GM18508 (cell line): ENCODE data around the gene RXRB.

ENCODE experiments used
- ATAC-seq: cut with Tn5 transposase; IDR thresholded peaks from one replicate; pipeline ENCODE4 v1.9.1; 2021; ENCODE audit warnings: moderate number of reproducible peaks; ENCODE audit not compliant: insufficient read depth, unreplicated experiment

The RXRB gene

GRCh38 chr6:33178755-33179475, 21.6 kb downstream of the RXRB start:
- ATAC-seq, result no peak

- no peak for ATAC-seq
Measured at GRCh38 chr6:33177552-33178446, 22.7 kb downstream of the RXRB start.

DNA sequence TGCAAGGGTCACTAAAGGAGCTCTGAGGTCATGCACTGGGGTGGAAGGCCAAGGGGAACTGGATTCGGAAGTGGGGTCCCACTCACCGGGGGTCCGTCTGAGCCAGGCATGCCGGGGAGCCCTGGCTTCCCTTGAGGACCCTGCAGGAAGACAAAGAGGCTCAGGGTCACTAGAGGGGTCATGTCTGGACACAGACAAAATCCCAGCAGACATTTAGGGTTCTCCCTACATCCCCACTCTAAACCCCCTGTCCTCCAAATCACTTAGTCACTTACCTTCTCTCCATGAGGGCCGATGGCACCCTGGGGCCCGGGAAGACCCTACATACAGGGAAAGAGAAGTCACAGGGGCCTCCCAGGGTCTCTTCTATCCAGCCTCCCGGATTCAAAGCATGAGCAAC, 23.6 kb downstream of the RXRB start:
- ATAC-seq, result no peak

DNA sequence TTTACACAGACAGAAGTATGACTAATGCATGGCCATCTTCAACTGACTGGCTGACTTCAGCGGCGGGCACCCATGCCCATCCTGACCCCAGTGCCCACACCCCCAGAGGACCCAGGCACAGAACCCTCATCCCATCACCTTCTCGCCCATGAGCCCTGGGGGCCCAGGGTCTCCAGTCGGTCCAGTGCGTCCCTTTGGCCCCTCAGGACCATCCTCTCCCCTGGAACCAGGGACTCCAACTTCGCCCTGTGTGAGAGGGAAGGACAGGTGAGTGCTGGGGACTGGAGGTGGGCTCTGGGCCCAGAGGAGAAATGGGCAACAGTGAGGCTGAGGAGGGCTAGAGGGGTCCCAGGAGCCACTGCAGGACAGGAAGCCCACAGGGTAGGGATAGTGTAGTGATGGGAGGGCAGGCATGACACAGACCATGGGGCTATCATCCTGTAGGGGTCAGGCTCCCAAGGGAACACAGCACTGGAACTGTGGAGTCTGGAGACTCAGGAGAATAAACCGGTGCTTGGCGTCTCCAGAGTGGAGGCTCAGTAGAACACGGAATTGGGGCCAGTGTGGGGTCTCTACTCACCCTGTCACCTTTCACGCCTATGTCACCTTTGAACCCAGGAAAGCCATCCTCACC, 24.9 kb downstream of the RXRB start:
- ATAC-seq, result no peak

- ATAC-seq, result no peak
Measured at GRCh38 chr6:33174784-33175183, 25.7 kb downstream of the RXRB start.

DNA sequence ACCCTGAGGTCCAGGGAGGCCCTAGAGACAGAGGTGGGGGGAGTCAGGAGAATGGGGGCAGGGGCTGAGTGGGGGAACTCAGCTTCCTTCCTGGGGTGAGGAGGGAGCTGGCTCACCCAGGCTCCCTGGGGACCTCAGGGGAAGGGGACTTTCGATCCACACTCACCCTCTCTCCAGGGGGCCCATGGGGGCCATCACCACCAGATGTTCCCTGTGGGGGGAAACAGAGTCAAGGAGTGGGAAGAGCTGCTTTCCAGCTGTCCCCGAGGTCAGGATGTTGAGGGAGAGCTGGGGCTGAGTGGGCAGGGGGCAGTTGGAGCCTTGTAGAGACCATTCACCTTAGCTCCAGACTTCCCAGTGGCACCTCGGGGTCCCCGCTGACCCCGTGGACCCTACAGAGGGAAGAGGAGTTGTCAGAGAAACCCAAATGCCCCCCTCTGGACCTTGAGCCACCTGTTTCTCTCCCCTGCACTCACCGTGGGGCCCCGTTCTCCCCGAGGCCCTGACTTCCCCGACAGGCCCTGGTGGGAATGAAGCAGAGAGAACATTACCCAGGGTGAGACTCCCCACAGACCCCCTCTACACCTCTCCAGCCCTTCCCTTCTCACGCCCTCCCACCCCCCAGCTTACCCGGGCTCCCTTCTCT, 26.8 kb downstream of the RXRB start:
- no peak for ATAC-seq

GRCh38 chr6:33172688-33173534, 27.6 kb downstream of the RXRB start:
- no peak for ATAC-seq

- no peak for ATAC-seq
Measured at GRCh38 chr6:33171880-33172687, 28.4 kb downstream of the RXRB start.

DNA sequence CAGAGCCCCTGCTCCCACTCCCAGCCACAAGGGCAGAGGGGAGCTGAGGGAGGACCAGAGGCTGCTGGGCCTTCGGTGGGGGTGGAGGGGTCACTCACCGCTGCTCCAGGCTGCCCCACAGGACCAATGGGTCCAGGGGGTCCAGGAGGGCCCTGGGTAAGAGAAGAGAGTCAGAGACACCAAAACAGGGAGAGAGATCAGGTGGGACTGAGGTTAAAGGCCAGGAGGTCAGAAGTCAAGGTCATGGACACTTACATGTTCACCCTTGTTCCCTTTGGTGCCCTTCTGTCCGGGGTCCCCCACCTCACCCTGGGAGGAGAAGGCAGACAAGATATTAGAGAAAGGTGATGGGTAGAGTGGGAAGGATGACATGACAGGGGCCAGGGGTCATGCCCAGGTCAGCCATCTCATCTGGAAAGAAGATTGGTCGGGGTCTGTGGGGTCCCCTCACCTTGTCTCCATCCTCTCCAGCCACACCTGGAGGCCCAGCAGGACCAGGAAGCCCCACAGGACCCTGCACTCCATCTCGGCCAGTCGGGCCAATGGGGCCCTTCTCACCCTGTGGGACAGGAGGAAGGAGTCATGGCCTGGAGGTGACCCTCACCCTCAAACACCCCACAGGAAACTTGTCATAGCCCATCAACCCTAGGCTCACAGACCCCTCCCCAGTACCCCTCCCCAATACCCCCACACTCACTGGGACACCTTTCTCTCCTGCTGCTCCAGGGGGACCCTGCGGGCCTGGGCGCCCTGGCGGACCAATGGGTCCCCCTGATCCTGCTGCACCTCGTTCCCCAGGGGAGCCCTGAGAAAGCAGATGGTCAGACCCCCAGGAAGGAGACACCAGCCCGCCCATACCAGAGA, 29.2 kb downstream of the RXRB start:
- no peak for ATAC-seq

DNA sequence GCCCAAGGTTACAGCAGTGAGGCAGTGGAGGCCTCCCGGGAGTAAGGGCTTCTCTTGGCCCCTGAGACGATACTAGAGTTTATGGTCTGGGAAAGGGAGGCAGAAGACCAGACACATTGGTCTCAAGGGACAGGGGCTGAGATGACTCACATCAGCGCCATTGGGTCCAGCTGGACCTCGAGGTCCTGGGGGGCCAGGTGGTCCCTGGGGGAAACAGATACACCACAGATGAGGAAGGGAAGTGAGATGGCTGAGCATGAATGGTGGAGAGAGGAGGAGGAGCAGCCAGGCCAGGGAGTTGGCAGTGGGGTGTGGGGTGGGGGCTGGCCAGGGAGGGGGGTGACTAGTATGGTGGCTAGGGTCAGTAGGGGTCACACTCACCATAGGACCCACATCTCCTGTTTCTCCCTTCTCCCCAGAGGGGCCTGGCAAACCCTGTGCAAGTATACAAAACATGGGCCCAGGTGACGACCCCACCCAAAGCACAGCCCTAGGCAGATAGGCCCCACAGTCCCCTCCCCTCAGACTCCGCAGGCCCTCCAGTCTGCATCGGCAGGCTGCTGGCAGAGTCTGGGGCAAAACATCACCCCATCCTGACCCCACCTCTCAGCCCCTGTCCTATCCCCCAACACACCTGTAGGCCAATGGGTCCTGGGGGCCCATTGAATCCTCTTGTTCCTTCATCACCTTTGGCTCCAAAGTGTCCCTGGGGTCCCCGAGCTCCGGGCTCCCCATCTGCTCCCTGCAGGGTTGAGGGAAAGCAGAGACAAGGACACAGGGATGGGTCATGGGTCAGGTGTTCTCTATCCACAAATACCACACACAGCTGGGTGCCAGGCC, 30.1 kb downstream of the RXRB start:
- ATAC-seq, result no peak

DNA sequence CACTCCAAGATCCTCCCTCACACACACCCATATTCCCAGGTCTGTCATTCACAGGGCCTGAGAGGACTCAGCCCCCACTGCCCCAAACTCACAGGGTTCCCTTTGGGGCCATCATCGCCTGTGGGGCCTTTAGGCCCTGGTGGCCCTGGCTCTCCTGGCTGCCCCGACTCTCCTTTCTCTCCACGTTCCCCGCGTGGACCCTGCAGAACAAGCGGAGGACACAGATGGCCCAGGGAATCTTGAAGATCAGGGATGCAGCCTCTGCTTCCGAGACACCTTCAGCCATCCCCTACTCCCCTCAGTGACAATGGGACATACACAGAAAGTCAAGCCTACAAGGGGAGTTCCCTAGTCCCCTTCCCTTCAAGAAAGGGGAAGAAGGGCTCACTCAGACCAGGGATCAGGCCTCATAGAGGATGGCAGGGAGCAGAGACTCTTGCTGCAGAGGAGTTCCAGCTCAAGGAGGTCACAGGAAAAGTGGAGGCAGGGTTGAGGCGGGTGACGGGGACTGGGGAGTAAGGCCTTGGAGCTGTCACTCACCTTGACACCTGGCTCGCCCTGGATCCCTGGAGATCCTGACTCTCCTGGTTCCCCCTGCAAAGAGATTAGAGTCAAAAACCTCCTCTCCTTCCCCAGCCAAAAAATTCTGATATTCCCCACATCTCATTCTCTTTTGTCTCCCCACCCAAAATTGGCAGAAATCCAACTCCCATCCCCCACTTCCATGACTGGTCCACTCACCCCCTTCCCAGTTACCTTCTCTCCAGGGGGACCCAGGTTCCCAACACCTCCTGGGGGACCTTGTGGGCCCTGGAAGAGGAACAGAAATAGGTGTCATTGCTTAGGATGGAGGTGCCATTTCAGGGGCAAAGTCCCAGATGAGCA, 30.9 kb downstream of the RXRB start:
- ATAC-seq, result no peak

DNA sequence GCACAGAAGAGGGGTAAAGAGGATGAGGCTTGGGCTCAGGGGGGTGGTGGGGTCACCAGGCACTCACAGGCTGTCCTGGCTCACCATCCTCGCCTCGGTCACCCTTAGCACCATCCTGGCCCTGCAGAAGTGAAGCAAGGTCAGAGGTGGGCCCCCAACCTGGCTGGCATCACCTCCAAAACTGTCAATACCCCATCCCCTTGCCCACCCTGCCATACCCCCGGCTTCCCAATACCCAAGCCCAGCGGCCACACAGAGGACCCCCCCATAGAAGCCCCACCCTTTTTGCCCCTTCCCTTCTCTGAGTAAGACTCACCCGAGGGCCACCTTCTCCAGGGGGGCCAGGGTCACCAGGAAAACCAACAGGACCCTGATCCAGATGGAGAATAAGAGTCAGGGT, 31.8 kb downstream of the RXRB start:
- no peak for ATAC-seq

DNA sequence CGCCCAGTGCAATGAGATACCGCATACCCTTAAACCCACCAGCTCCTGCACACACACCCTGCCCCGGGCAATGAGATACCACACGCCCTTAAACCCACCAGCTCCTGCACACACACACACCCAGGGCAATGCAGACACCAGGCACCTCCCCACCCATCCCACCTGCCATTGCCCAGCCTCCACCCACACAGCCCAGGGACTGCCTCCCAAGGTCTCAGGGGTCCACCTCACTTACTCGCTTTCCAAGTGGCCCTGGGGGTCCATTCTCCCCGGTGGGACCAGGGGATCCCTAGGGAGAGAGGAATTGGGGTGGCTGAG, 32.2 kb downstream of the RXRB start:
- no peak for ATAC-seq

DNA sequence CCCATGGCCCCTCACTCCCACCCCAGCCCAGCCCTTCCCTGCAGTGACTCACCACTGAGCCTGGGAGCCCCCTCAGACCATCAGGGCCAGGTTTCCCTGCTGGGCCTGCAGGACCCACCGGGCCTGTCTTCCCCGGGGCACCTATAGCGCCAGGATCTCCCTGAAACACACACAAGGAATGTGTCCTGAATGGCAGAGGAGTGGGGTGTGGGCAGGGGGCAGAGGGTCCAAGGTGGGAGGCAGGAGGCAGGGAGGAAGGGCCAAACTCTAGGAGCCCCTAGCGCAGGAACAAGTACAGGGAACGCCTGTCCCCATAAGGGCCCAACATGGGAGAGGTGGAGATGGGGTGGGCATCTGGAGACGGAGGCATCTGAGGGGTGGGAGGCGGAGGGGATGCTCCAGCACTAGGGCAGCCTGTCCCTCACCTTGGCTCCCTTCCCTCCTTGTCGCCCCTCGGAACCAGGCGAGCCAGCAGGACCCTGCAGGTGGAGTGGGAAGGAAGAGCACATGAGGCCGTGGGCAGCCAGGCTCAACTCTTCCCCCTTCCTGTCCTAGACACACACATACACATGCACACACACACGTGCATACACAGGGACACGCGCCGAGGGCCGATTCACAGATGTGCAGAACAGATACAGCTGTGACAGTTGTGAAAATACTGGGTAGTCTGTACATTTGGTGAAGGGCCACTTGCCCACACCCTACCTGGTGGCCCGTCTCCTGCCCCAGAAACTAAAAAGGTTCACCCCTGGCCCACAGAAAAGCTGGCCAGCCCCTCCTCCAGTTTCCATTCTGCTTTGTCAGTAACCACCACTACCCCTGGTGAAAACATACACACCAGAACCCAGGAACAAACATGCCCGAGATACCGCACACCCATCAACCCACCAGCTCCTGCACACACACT, 32.8 kb downstream of the RXRB start:
- no peak for ATAC-seq

GRCh38 chr6:33166811-33167210, 33.7 kb downstream of the RXRB start:
- no peak for ATAC-seq
